Measurements from ENCODE around the gene DTD1. TPM values are rescaled to one million over a fixed set of nuclear protein-coding genes. Genes with fewer than 3 reads are reported as not detected.

The DTD1 gene
- total and polyA plus RNA-seq, 2 of the 13 experiments (the other 11 are each of a cell fraction or from before 2014, with no cell fraction given): 41.2 to 79.3 TPM

- Histone ChIP-seq H3K36me3 (replicated peaks in 1 of 2; ENCODE audit: control insufficient read depth in 1 of 2, insufficient read depth in 2 of 2, low read length in 2 of 2) (no peaks in the 10 kb centered on the region), H3K9ac (ENCODE audit: insufficient read depth, low read depth, low read length) (no peak overlapping the region), H3K27ac (ENCODE audit: extremely low read length, insufficient read depth, low read length) (no peak overlapping the region), H4K20me1 (ENCODE audit: insufficient read depth, low read length) (no peaks in the 10 kb centered on the region), H3K4me3 (replicated peaks in 1 of 3; ENCODE audit: insufficient read depth in 1 of 3, low read depth in 2 of 3, low read length in 3 of 3) (no peak overlapping the region), H3K4me1 (ENCODE audit: insufficient read depth, low read length) (peaks cover 16% of the 10 kb centered on the region), H3K27me3 (ENCODE audit: control insufficient read depth in 1 of 2, insufficient read depth in 2 of 2, low read length in 2 of 2) (no peaks in the 10 kb centered on the region; a peak in 1 of 5 replicates), H3K79me2 (ENCODE audit: insufficient read depth, low read length) (no peaks in the 10 kb centered on the region), H3K4me2 (ENCODE audit: low read depth, low read length) (no peak overlapping the region; the same call in 1 of the 2 replicates), H2AFZ (ENCODE audit: low read length) (no peak overlapping the region), H3K9me3 (ENCODE audit: low read length) (peaks cover 7% of the 10 kb centered on the region; the same call in 1 of the 2 replicates)
- 94% methylated on average over 4 of the region's 4 CpGs for WGBS (ENCODE audit: low lambda C conversion rate)
- BruUV-seq (replicated peaks): no TSS peak
- intact Hi-C loops (cut with micrococcal nuclease; ENCODE audit: unreplicated experiment) (no loop called here), in situ Hi-C loops (cut with HindIII; ENCODE audit: extremely low pct_ligation_motif_present, low pct_unique_long_range_greater_than_20kb) (no loop called here)
- ATAC-seq (no peak), DNase-seq (ENCODE audit: low spot score) (no peak), FAIRE-seq (no peak)
- ChIA-PET CTCF (ENCODE audit: low intra/inter-chr PET ratio, low total read pairs) (no interaction called here), POLR2A (no interaction called here)
- TF ChIP-seq HNRNPK (IDR thresholded peaks at IDR 0.05; ENCODE audit: low read depth, low read length, poor library complexity, severe bottlenecking) (no peak), POLR2AphosphoS5 (IDR thresholded peaks at IDR 0.05; ENCODE audit: low read depth, low read length) (no peak), MTA1 (CRISPR knock-in tag; IDR thresholded peaks at IDR 0.05; ENCODE audit: borderline replicate concordance) (no peak), ZNF121 (CRISPR knock-in tag; IDR thresholded peaks at IDR 0.05) (no peak), RNF219 (CRISPR knock-in tag; IDR thresholded peaks at IDR 0.05) (no peak), ZNF709 (CRISPR knock-in tag; IDR thresholded peaks at IDR 0.05) (no peak)
Observed at GRCh38 chr20:18795366-18795765, 207.5 kb downstream of the DTD1 start.

GRCh38 chr20:18796282-18796833 is 208.5 kb downstream of the DTD1 start:
- no peak overlapping the region for H3K27ac ChIP-seq (ENCODE audit: extremely low read length, insufficient read depth, low read length)
- intact Hi-C loops (cut with micrococcal nuclease; ENCODE audit: unreplicated experiment) (no loop called here), in situ Hi-C loops (cut with HindIII; ENCODE audit: extremely low pct_ligation_motif_present, low pct_unique_long_range_greater_than_20kb) (no loop called here)
- DNase-seq (ENCODE audit: low spot score) (no peak), FAIRE-seq (no peak), ATAC-seq (no peak)
- ChIA-PET CTCF (ENCODE audit: low intra/inter-chr PET ratio, low total read pairs) (no interaction called here), POLR2A (no interaction called here)
- H4K20me1 ChIP-seq (ENCODE audit: insufficient read depth, low read length): no peaks in the 10 kb centered on the region
- H3K4me3 ChIP-seq (replicated peaks in 1 of 3; ENCODE audit: insufficient read depth in 1 of 3, low read depth in 2 of 3, low read length in 3 of 3): no peak overlapping the region
- H3K4me2 ChIP-seq (ENCODE audit: low read depth, low read length): no peak overlapping the region
- no peaks in the 10 kb centered on the region; a peak in 1 of 5 replicates for H3K27me3 ChIP-seq (ENCODE audit: control insufficient read depth in 1 of 2, insufficient read depth in 2 of 2, low read length in 2 of 2)
- BruUV-seq (replicated peaks): no TSS peak
- H3K36me3 ChIP-seq (replicated peaks in 1 of 2; ENCODE audit: control insufficient read depth in 1 of 2, insufficient read depth in 2 of 2, low read length in 2 of 2): no peaks in the 10 kb centered on the region
- no peak overlapping the region for H2AFZ ChIP-seq (ENCODE audit: low read length)
- TF ChIP-seq MAFF (IDR thresholded peaks at IDR 0.05; ENCODE audit: low read depth, low read length): peak; percentile 51
- TF ChIP-seq ZNF230 (CRISPR knock-in tag; IDR thresholded peaks at IDR 0.05): no peak
- TF ChIP-seq ZNF331 (CRISPR knock-in tag; IDR thresholded peaks at IDR 0.05): peak; percentile 99
- TF ChIP-seq MAFK (conservative IDR thresholded peaks at IDR 0.05 in 1 of 2, IDR thresholded peaks at IDR 0.05 in 1 of 2; ENCODE audit: low read length in 2 of 2): peak in 1 of 2 experiments; percentile 68; a peak in 3 of 4 replicates
- TF ChIP-seq ZFP91 (CRISPR knock-in tag; IDR thresholded peaks at IDR 0.05; ENCODE audit: borderline replicate concordance): no peak
- TF ChIP-seq FOXM1 (CRISPR knock-in tag; IDR thresholded peaks at IDR 0.05): no peak
- TF ChIP-seq MED1 (CRISPR knock-in tag; IDR thresholded peaks at IDR 0.05): no peak
- H3K4me1 ChIP-seq (ENCODE audit: insufficient read depth, low read length): peaks cover 16% of the 10 kb centered on the region
- no peak overlapping the region for H3K9ac ChIP-seq (ENCODE audit: insufficient read depth, low read depth, low read length)
- WGBS (ENCODE audit: low lambda C conversion rate): 67% methylated on average over 2 of the region's 2 CpGs
- H3K9me3 ChIP-seq (ENCODE audit: low read length): peaks cover 7% of the 10 kb centered on the region; the same call in 1 of the 2 replicates
- H3K79me2 ChIP-seq (ENCODE audit: insufficient read depth, low read length): no peaks in the 10 kb centered on the region
